IMR-90 (cell line): Measurements from ENCODE around the gene MOB2. TPM values are rescaled to one million over a fixed set of nuclear protein-coding genes. Genes with fewer than 3 reads are reported as not detected.

Experiments
- ATAC-seq: fragments of 200-7000 bp; cut with Tn5 transposase; 2 replicates; pipeline ENCODE4 v1.9.1; 2020; ENCODE audit warnings: low read depth, mild to moderate bottlenecking, moderate library complexity
- BruUV-seq: library from RNA; stranded (reverse); fragments of 400-500 nt; replicated peaks from 2 replicates; lab custom pipeline; 2021; lab: Mats Ljungman, UMichigan
- CTCF ChIA-PET: fragments of 300-600 bp; formaldehyde crosslinking; extraction: SDS; loops from one replicate; lab custom pipeline; 2021; ENCODE audit warnings: antibody characterized with exemption; lab: Yijun Ruan, JAX
- POLR2A ChIA-PET: fragments of 300-600 bp; sonication (Branson Sonifier 250); formaldehyde crosslinking; loops from one replicate; lab custom pipeline; 2022; ENCODE audit warnings: antibody characterized with exemption; ENCODE audit not compliant: unreplicated experiment; lab: Charles Lee
- DNase-seq: peaks from one replicate; pipeline ENCODE4 v3.0.0; 2013
- H2AFZ ChIP-seq: replicated peaks from 2 replicates; pipeline ENCODE3; 2013; ENCODE audit warnings: low read length, mild to moderate bottlenecking; ENCODE audit not compliant: poor library complexity
- H2AK5ac ChIP-seq: 2 replicates; pipeline ENCODE4 v1.6.1; 2013; ENCODE audit warnings: low read depth, low read length, inconsistent platforms
- H2AK9ac ChIP-seq: replicated peaks from 2 replicates; pipeline ENCODE3; 2013; ENCODE audit warnings: mild to moderate bottlenecking, low read depth, low read length, moderate library complexity; ENCODE audit not compliant: poor library complexity
- H2BK120ac ChIP-seq: 2 replicates; pipeline ENCODE4 v1.6.1; 2013; ENCODE audit warnings: low read depth, low read length, inconsistent platforms
- H2BK15ac ChIP-seq: 3 replicates; pipeline ENCODE4 v1.6.1; 2013; ENCODE audit warnings: low read depth, low read length, inconsistent platforms
- H2BK20ac ChIP-seq: 2 replicates; pipeline ENCODE4 v1.6.1; 2013; ENCODE audit warnings: low read depth, mild to moderate bottlenecking, inconsistent platforms, low read length, moderate library complexity
- H2BK5ac ChIP-seq: 2 replicates; pipeline ENCODE4 v1.6.1; 2013; ENCODE audit warnings: mild to moderate bottlenecking, low read depth, low read length, inconsistent platforms; ENCODE audit not compliant: poor library complexity, severe bottlenecking
- H3K14ac ChIP-seq: replicated peaks from 2 replicates; pipeline ENCODE4 v1.6.1; 2013; ENCODE audit warnings: low read depth, low read length, inconsistent platforms
- H3K18ac ChIP-seq: 2 replicates; pipeline ENCODE4 v1.6.1; 2013; ENCODE audit warnings: low read depth, low read length, control low read depth
- H3K23ac ChIP-seq: 2 replicates; pipeline ENCODE4 v1.6.1; 2013; ENCODE audit warnings: low read depth, low read length, inconsistent platforms
- H3K27ac ChIP-seq: 2 replicates; pipeline ENCODE4 v1.5.1; 2013; ENCODE audit warnings: mild to moderate bottlenecking, control low read depth, low read length; ENCODE audit not compliant: insufficient read depth
- H3K27me3 ChIP-seq: 2 replicates; pipeline ENCODE4 v1.6.1; 2013; ENCODE audit warnings: low read length; ENCODE audit not compliant: control insufficient read depth, insufficient read depth
- H3K36me3 ChIP-seq: 2 replicates; pipeline ENCODE4 v1.6.1; 2013; ENCODE audit warnings: low read length, mixed read lengths; ENCODE audit not compliant: control insufficient read depth, insufficient read depth
- H3K4ac ChIP-seq: 2 replicates; pipeline ENCODE4 v1.6.1; 2013; ENCODE audit warnings: low read depth, low read length, inconsistent platforms
- H3K4me1 ChIP-seq: 2 replicates; pipeline ENCODE4 v1.6.1; 2013; ENCODE audit warnings: low read length, mixed read lengths; ENCODE audit not compliant: control insufficient read depth, insufficient read depth
- H3K4me2 ChIP-seq: 2 replicates; pipeline ENCODE4 v1.6.1; 2013; ENCODE audit warnings: low read depth, mild to moderate bottlenecking, control low read depth, low read length, moderate library complexity
- H3K4me3 ChIP-seq: 2 replicates; pipeline ENCODE4 v1.5.1; 2013; ENCODE audit warnings: low read depth, mild to moderate bottlenecking, control low read depth, low read length, moderate library complexity; ENCODE audit not compliant: insufficient read depth
- H3K56ac ChIP-seq: 2 replicates; pipeline ENCODE4 v1.6.1; 2013; ENCODE audit warnings: low read length, inconsistent platforms; ENCODE audit not compliant: insufficient read depth; ENCODE audit errors: extremely low read depth
- H3K79me1 ChIP-seq, 2 experiments: 2 replicates each; pipeline ENCODE4 v1.6.1; 2013; ENCODE audit warnings: low read length in 2 of 2, inconsistent platforms in 1 of 2, low read depth in 1 of 2
- H3K9ac ChIP-seq: 2 replicates; pipeline ENCODE4 v1.6.1; 2013; ENCODE audit warnings: low read depth, low read length, control low read depth
- H3K9me1 ChIP-seq: 2 replicates; pipeline ENCODE4 v1.6.1; 2013; ENCODE audit warnings: low read length, inconsistent platforms; ENCODE audit not compliant: insufficient read depth
- H3K9me3 ChIP-seq: 2 replicates; pipeline ENCODE4 v1.6.1; 2013; ENCODE audit warnings: low read length; ENCODE audit not compliant: control insufficient read depth, insufficient read depth
- H4K20me1 ChIP-seq: 2 replicates; pipeline ENCODE4 v1.6.1; 2013; ENCODE audit warnings: low read length, inconsistent platforms; ENCODE audit not compliant: insufficient read depth
- H4K5ac ChIP-seq: 2 replicates; pipeline ENCODE4 v1.6.1; 2013; ENCODE audit warnings: mild to moderate bottlenecking, low read depth, low read length, control low read depth
- H4K8ac ChIP-seq, 2 experiments: 2 replicates each; pipeline ENCODE4 v1.6.1; 2013; ENCODE audit warnings: low read depth in 2 of 2, low read length in 2 of 2, control low read depth in 1 of 2, inconsistent platforms in 1 of 2
- H4K91ac ChIP-seq: 2 replicates; pipeline ENCODE4 v1.6.1; 2013; ENCODE audit warnings: low read depth, low read length, inconsistent platforms; ENCODE audit not compliant: insufficient read depth
- NFE2L2 ChIP-seq: fragments of 150-350 bp; IDR thresholded peaks from 2 replicates; pipeline ENCODE4 v1.6.1; 2016; ENCODE audit warnings: low read depth, mild to moderate bottlenecking, low read length
- SMC3 ChIP-seq: fragments of 150-350 bp; IDR thresholded peaks from 2 replicates; pipeline ENCODE4 v1.6.1; 2016; ENCODE audit warnings: low read depth, mild to moderate bottlenecking, antibody characterized with exemption, low read length, moderate library complexity
- WGBS, 2 experiments: methylation state at CpG; one replicate each; pipeline versions ENCODE4 v1.1.5 to v1.1.7; 2013; ENCODE audit warnings: missing lambda C conversion rate in 2 of 2; ENCODE audit not compliant: insufficient read length in 1 of 2; ENCODE audit errors: extremely low coverage in 2 of 2; 5-methylcytosine and 5-hydroxymethylcytosine counted together
- dilution Hi-C: fragments of 300-500 bp; cut with HindIII; formaldehyde crosslinking; loops from one replicate; pipeline ENCODE4 v1.14.3; 2018; ENCODE audit warnings: low sequenced_read_pairs; ENCODE audit not compliant: unreplicated experiment
- in situ Hi-C: fragments of 300-500 bp; cut with MboI; formaldehyde crosslinking; loops from 3 replicates; pipeline ENCODE4 v1.14.3; 2019; ENCODE audit warnings: low sequenced_read_pairs, inconsistent platforms, mixed read lengths
- intact Hi-C: fragments of 100-400 bp; cut with micrococcal nuclease; formaldehyde crosslinking; loops from 2 replicates; pipeline ENCODE4 v1.10.0; 2022
- polyA plus RNA-seq, 3 experiments: library from polyadenylated mRNA; depleted of rRNA; stranded (reverse); fragments of >200 nt; gene quantifications; 2 replicates each; pipeline ENCODE4 v1.2.3, GENCODE V29; 2012; ENCODE audit warnings: low replicate concordance in 1 of 3
- total RNA-seq: library from RNA; depleted of rRNA; stranded (reverse); fragments of >200 nt; gene quantifications from 2 replicates; pipeline ENCODE4 v1.2.3, GENCODE V29; 2012

The MOB2 gene
- total and polyA plus RNA-seq, 2 of the 4 experiments (the other 2 are of a cell fraction), result 23.7 to 36.2 TPM

DNA sequence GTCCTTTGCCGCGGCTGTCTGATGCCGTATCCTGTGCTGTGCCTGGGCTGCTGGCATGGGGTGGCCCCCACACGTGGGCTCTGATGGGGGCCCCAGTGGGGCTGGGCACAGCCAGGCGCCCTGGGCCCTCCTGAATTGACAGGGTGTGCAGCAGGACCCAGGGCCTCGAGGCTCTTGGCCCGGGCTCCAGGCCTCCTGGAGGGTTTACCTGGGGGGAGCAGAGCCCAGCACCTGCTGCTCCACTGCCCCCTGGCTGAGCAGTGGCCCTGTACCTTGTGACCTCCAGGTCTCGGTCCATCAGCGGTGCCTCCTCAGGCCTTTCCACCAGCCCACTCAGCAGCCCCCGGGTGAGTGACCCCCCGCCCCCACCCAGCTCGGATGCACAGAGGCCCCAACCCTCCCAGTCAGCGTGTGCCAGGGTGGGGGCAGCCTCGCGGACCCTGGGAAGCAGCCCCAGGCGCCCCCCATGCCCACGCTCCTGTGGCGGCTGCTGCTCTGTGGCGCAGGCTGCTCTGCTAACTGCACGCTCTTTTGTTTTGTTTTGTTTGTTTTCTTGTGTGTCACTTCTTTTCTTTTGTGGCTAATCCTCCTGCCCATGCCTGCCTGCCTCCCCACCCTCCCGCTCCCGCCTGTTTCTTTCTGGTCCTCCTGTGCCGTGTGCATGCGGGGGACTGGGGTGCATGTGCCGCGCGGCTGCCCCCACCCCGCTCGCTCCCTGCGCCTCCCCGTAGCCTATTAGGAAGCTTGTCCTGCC, 36.9 kb downstream of the MOB2 start:
- H2AK5ac ChIP-seq, result no peak overlapping the region
- no peaks in the 10 kb centered on the region for H3K4me1 ChIP-seq
- in situ Hi-C loops, result no loop called here
- BruUV-seq, result no TSS peak
- no peak overlapping the region for H3K9ac ChIP-seq
- dilution Hi-C loops, result no loop called here
- intact Hi-C loops, result no loop called here
- H2BK15ac ChIP-seq, result no peak overlapping the region
- H3K4me2 ChIP-seq, result no peak overlapping the region
- ChIA-PET POLR2A (no interaction called here), CTCF (no interaction called here)
- H4K8ac ChIP-seq, result no peak overlapping the region
- H4K5ac ChIP-seq, result no peak overlapping the region
- no peak for TF ChIP-seq NFE2L2
- TF ChIP-seq SMC3, result no peak
- peaks cover 2% of the 10 kb centered on the region; the same call in 1 of the 2 replicates for H3K27me3 ChIP-seq
- H3K14ac ChIP-seq, result no peak overlapping the region
- H3K9me1 ChIP-seq, result no peaks in the 10 kb centered on the region
- no peak overlapping the region for H3K23ac ChIP-seq
- H3K4me3 ChIP-seq, result no peak overlapping the region
- H3K79me1 ChIP-seq, result no peaks in the 10 kb centered on the region
- DNase-seq, result no peak
- H2BK5ac ChIP-seq, result no peak overlapping the region
- ATAC-seq, result no peak
- no peaks in the 10 kb centered on the region; the same call in none of the 2 replicates for H4K20me1 ChIP-seq
- no peak overlapping the region for H3K27ac ChIP-seq
- no peak overlapping the region for H3K56ac ChIP-seq
- H3K36me3 ChIP-seq, result no peaks in the 10 kb centered on the region
- no peak overlapping the region for H4K91ac ChIP-seq
- H3K4ac ChIP-seq, result no peak overlapping the region
- no peak overlapping the region for H2AFZ ChIP-seq
- 75% methylated on average over 15 of the region's 31 CpGs; no CpG with 5 or more reads in 1 of the 2 experiments for WGBS, 2 experiments
- H2BK20ac ChIP-seq, result no peak overlapping the region
- H3K9me3 ChIP-seq, result no peaks in the 10 kb centered on the region
- no peak overlapping the region for H2BK120ac ChIP-seq
- H2AK9ac ChIP-seq, result no peak overlapping the region
- H3K18ac ChIP-seq, result no peak overlapping the region
